GM18858 (cell line): ENCODE data around the gene RPL26.
"Not testable (repeated sequence)": the region's sequence is repeated elsewhere in the genome, so short reads cannot be mapped to it uniquely, and the experiment has no call there.

Source experiments
- ATAC-seq: cut with Tn5 transposase; IDR thresholded peaks from one replicate; pipeline ENCODE4 v1.9.1; 2021; ENCODE audit not compliant: unreplicated experiment

Gene RPL26

GRCh38 chr17:8369944-8370343 lies 13.0 kb downstream of the RPL26 start:
- no peak for ATAC-seq

- no peak for ATAC-seq
Observed at GRCh38 chr17:8368193-8368592, 14.8 kb downstream of the RPL26 start.

GRCh38 chr17:8366231-8366630 lies 16.8 kb downstream of the RPL26 start:
- ATAC-seq, result no peak

GRCh38 chr17:8365143-8365542 lies 17.9 kb downstream of the RPL26 start:
- ATAC-seq, result no peak

- no peak for ATAC-seq
Observed at GRCh38 chr17:8362651-8363332, 20.2 kb downstream of the RPL26 start.

GRCh38 chr17:8360751-8361150 lies 22.2 kb downstream of the RPL26 start:
- ATAC-seq, result no peak

GRCh38 chr17:8360260-8360659 lies 22.7 kb downstream of the RPL26 start:
- ATAC-seq, result no peak

GRCh38 chr17:8359769-8360168 lies 23.2 kb downstream of the RPL26 start:
- no peak for ATAC-seq

GRCh38 chr17:8357910-8358309 lies 25.1 kb downstream of the RPL26 start:
- no peak for ATAC-seq

- no peak for ATAC-seq
Observed at GRCh38 chr17:8354236-8354635, 28.8 kb downstream of the RPL26 start.

GRCh38 chr17:8353736-8354135 lies 29.3 kb downstream of the RPL26 start:
- ATAC-seq, result no peak

GRCh38 chr17:8350339-8350738 lies 32.7 kb downstream of the RPL26 start:
- ATAC-seq, result no peak

GRCh38 chr17:8347001-8347400 lies 36.0 kb downstream of the RPL26 start:
- not testable (repeated sequence) for ATAC-seq

- ATAC-seq, result no peak
Observed at GRCh38 chr17:8345951-8346665, 36.9 kb downstream of the RPL26 start.

GRCh38 chr17:8345052-8345690 lies 37.8 kb downstream of the RPL26 start:
- ATAC-seq, result no peak

- ATAC-seq, result no peak
Observed at GRCh38 chr17:8341456-8341855, 41.5 kb downstream of the RPL26 start.

- ATAC-seq, result no peak
Observed at GRCh38 chr17:8339540-8339939, 43.5 kb downstream of the RPL26 start, which contains the start of gene ODF4. Gene ODF4 (plus strand): TSS chr17:8339840. CDS start chr17:8340052, 212 bp downstream.

- no peak for ATAC-seq
Observed at GRCh38 chr17:8338753-8339140, 44.2 kb downstream of the RPL26 start.

GRCh38 chr17:8337802-8338752 lies 44.9 kb downstream of the RPL26 start:
- no peak for ATAC-seq

GRCh38 chr17:8333281-8333680 lies 49.7 kb downstream of the RPL26 start:
- no peak for ATAC-seq

GRCh38 chr17:8332688-8333087 lies 50.3 kb downstream of the RPL26 start:
- no peak for ATAC-seq
